ENCODE results near the gene CENPT.

CENPT gene

DNA sequence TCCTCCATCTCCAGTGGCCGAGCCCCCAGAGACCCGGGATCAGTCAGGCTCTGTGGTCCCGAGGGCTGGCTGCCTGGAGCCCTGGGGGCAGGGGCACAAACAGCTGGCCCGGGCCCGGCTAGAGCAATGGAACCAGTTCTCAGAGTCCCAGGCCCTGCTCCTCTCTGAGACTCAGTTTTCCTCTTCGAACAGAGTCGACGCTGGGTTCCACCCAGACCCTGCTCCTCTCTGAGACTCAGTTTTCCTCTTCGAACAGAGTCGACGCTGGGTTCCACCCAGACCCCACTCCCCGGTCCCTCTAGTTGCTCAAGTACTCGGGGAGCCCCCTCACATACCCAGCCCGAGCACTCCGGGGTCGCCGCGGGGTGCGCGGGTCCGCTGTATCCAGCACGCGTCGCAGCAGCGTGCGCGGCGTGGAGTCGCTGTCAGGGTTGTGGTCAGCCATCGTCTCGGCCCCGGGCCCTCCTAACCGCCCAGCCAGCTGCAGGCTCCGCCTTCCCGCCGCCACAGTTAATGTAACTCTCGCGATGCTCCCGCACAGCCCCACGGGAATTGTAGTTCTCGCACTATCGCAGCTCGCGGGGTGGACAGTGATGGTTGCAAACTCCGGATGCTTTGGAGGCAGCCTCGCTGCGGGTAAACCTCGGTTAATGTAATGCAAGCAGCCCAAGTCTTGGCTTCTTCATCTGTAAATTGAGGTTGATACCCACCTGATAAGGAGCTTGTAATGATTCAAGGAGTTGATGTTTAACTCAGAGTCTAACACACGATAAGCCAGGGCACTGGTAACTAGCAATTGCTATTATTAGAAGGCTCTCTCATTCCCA is 13.9 kb downstream of the CENPT start:
- TF ChIP-seq, protein P1, sequence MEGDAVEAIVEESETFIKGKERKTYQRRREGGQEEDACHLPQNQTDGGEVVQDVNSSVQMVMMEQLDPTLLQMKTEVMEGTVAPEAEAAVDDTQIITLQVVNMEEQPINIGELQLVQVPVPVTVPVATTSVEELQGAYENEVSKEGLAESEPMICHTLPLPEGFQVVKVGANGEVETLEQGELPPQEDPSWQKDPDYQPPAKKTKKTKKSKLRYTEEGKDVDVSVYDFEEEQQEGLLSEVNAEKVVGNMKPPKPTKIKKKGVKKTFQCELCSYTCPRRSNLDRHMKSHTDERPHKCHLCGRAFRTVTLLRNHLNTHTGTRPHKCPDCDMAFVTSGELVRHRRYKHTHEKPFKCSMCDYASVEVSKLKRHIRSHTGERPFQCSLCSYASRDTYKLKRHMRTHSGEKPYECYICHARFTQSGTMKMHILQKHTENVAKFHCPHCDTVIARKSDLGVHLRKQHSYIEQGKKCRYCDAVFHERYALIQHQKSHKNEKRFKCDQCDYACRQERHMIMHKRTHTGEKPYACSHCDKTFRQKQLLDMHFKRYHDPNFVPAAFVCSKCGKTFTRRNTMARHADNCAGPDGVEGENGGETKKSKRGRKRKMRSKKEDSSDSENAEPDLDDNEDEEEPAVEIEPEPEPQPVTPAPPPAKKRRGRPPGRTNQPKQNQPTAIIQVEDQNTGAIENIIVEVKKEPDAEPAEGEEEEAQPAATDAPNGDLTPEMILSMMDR (IDR thresholded peaks at IDR 0.05; ENCODE audit: control insufficient read depth, extremely low read depth, insufficient read depth): no peak
- H3K4me3 ChIP-seq (ENCODE audit: low read depth, low read length): peak overlapping the region; percentile 73
- peak; percentile 47 for DNase-seq (ENCODE audit: low read depth)

DNA sequence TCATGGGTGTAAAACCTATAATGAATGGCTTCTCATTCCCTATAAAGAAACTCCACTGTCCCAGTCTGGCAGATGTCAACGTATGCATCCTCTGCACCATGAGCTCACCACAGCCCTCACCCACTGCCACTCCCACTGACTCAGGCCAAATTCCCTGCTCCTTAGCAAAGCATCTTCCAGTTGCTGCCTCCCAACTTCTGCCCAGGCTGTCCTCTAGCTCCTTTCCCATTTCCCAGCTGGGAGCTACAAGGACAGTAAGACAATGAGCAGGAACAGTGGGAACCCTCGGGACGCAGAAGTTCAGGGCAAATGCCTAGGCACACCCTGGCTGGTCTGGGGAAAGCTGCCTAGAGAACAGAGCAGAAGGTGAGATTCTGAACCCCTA is 14.5 kb downstream of the CENPT start:
- TF ChIP-seq, protein P1 (IDR thresholded peaks at IDR 0.05; ENCODE audit: control insufficient read depth, extremely low read depth, insufficient read depth): no peak
- peak overlapping the region; percentile 73 for H3K4me3 ChIP-seq (ENCODE audit: low read depth, low read length)
- no peak for DNase-seq (ENCODE audit: low read depth)

DNA sequence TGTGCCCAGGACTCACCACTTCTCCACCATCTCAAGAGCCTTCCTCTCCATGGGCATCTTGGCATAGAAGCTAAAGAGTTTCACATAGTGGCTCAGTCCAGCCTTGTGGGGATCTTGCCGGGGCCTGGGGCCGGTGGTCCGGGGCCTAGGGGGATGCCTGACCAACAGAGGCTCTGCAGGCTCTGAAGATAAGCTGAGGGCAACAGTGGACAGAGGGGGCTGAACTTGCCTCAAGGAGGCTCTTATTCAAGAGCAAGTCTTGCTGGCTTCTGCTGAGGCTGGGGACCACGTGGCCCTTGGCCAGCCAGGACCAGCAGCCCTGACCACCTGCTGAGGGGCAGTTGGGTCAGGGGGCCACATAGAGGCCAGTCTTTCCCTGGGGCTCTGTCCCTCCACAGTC is 18.8 kb downstream of the CENPT start:
- TF ChIP-seq, protein P1 (IDR thresholded peaks at IDR 0.05; ENCODE audit: control insufficient read depth, extremely low read depth, insufficient read depth): no peak
- H3K4me3 ChIP-seq (ENCODE audit: low read depth, low read length): no peak overlapping the region
- no peak for DNase-seq (ENCODE audit: low read depth)

DNA sequence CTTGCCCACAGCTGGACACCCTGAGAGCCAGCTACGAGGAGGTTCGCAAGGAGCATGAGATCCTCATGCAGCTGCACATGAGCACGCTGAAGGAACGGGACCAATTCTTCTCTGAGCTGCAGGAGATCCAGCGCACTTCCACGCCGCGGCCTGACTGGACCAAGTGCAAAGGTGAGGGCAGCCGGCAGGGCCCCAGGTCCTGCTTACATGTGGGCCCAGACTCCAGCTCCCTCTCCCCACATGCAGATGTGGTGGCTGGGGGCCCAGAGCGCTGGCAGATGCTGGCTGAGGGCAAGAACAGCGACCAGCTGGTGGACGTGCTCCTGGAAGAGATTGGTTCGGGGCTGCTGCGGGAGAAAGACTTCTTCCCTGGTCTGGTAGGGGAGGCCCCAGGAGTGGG is 21.6 kb downstream of the CENPT start:
- DNase-seq (ENCODE audit: low read depth): no peak
- TF ChIP-seq, protein P1 (IDR thresholded peaks at IDR 0.05; ENCODE audit: control insufficient read depth, extremely low read depth, insufficient read depth): no peak
- H3K4me3 ChIP-seq (ENCODE audit: low read depth, low read length): no peak overlapping the region

DNA sequence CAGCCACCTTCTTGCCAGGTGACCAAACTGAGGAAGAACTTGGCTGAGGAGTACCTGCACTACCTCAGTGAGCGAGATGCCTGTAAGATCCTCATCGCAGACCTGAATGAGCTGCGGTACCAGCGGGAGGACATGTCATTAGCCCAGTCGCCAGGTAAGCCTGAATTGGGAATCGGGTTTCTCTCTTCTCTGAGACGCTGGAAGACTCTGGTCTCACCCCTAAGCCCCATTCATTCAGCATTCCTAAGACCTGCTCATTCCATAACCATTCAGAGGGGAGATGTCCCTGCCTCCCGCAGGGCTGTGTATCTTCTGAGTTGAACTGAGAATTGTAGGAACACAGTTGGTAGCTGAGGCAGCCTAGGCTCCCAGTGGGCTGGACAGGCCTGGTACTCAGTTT is 22.4 kb downstream of the CENPT start:
- TF ChIP-seq, protein P1 (IDR thresholded peaks at IDR 0.05; ENCODE audit: control insufficient read depth, extremely low read depth, insufficient read depth): no peak
- no peak overlapping the region for H3K4me3 ChIP-seq (ENCODE audit: low read depth, low read length)
- DNase-seq (ENCODE audit: low read depth): no peak

DNA sequence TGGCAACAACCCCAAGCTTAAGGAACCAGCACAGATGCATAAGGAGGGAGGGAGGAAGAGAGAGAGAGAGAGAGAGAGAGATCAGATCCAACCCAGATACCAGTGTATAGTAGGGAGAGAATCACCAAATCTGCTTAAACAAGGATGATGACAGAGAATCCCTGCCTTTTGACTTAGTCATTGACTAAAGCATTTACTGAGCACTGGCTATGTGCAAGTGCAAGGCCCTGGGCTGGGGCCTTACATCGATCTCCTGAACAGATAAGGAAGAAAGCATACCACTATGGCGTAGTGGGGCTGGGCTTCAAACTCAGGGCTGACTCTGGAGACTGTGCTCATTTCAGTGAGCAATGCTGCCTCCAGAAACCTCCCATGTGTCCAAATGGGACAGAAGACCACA is 25.0 kb downstream of the CENPT start:
- no peak for DNase-seq (ENCODE audit: low read depth)
- H3K4me3 ChIP-seq (ENCODE audit: low read depth, low read length): no peak overlapping the region
- TF ChIP-seq, protein P1 (IDR thresholded peaks at IDR 0.05; ENCODE audit: control insufficient read depth, extremely low read depth, insufficient read depth): no peak

Data from LNCaP clone FGC (cell line).